Measurements from ENCODE around the gene GATA1.

Gene GATA1

DNA sequence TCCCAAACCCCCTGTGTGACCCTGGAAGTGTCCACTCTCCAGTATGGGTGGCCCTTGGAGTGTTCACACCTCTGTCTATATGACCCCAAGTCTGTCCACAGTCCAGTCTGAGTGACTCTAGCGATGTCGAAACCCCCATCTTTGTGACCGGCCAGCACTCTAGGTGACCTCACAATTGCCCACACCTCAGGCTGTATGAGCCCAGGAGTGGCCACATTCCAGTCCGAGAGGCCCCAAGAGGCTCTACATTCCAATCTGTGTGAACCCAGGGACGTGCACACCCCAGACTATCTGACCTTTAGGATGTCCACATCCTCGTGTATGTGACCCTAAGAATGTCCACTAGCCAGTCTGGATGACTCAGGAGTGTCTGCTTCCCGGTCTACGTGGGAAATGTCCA lies 32.2 kb upstream of the GATA1 start:
- H3K9ac ChIP-seq (ENCODE audit: low read depth, low read length) = no peak overlapping the region

DNA sequence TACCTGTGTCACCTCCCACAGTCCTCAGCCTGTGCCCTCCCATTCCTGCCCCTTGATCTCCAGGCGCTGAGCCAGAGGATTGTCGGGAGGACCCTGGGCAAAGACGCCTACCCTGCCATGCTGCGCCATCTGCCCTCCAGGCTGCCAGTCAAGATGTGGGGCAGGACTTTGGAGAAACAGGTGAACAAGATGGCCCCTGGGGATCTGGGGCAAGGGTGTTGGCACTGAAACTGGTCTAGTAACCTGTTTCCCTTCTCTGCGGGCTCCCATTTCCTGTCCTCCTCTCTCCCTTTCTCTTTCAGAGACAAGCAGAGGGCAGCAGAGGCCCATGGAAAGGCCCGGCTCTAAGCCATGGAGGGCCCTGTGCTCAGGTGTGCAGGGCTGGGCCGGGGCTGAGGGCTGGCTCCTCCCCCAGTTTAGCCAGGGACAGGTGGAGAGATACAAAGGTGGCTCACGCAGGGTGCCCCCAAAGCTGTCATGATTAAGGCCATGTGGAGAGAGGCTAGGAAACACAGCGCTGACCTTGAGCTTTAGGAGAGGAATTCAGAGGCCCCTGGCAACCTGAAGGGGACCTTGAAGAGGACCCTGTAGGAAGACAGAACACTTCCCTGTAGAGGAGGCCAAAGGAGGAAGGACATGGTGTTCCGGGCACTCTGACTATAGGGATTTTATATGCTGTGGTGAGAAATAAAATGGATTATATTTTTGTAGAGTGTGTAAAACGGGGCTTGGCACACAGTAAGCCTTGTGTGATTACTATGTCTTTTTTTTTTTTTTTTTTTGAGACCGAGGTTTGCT lies 24.5 kb upstream of the GATA1 start, which contains the start of gene GLOD5:
GLOD5 (plus strand) TSS at position 74 of the 798 bp plus-strand sequence; CDS start at position 118, 44 bp downstream.
- no peak within 1 kb of the TSS for H3K9ac ChIP-seq (ENCODE audit: low read depth, low read length)
- peaks cover 34% of the 10 kb centered on the region for H3K9me3 ChIP-seq (ENCODE audit: control insufficient read depth, insufficient read depth, low read length)
- H3K36me3 ChIP-seq (ENCODE audit: control insufficient read depth, insufficient read depth, low read length) = no peaks in the 10 kb centered on the region
- no peaks in the 10 kb centered on the region for H3K27me3 ChIP-seq (ENCODE audit: control insufficient read depth, insufficient read depth, low read length)
- H3K4me1 ChIP-seq (ENCODE audit: control insufficient read depth, insufficient read depth, low read length) = no peaks in the 10 kb centered on the region
- H3K27ac ChIP-seq (ENCODE audit: low read depth, low read length) = no peak within 1 kb of the TSS
- no peak within 1 kb of the TSS for H3K4me3 ChIP-seq (ENCODE audit: low read depth, low read length)

More for the DNA sequence above, 32.2 kb upstream of the GATA1 start:
- Histone ChIP-seq H3K9me3 (ENCODE audit: control insufficient read depth, insufficient read depth, low read length) (peaks cover 42% of the 10 kb centered on the region), H3K4me1 (ENCODE audit: control insufficient read depth, insufficient read depth, low read length) (no peaks in the 10 kb centered on the region), H3K27ac (ENCODE audit: low read depth, low read length) (no peak overlapping the region), H3K27me3 (ENCODE audit: control insufficient read depth, insufficient read depth, low read length) (no peaks in the 10 kb centered on the region), H3K36me3 (ENCODE audit: control insufficient read depth, insufficient read depth, low read length) (no peaks in the 10 kb centered on the region), H3K4me3 (ENCODE audit: low read depth, low read length) (no peak overlapping the region)

DNA sequence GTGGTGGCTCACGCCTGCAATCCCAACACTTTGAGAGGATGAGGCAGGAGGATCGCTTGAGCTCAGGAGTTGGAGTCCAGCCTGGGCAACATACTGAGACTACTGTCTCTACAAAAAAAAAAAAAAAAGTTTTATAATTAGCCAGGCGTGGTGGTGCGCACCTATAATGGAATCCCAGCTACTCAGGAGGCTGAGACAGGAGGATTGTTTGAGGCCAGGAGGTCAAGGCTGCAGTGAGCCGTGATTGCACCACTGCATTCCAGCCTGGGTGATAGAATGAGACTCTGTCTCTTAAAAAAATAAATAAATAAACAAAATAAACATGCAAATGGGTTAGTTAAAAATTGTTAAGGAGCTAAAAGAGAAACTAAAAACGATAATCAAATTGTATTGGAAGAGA lies 17.2 kb upstream of the GATA1 start:
- Histone ChIP-seq H3K9ac (ENCODE audit: low read depth, low read length) (no peak overlapping the region), H3K4me1 (ENCODE audit: control insufficient read depth, insufficient read depth, low read length) (no peaks in the 10 kb centered on the region), H3K27ac (ENCODE audit: low read depth, low read length) (no peak overlapping the region), H3K9me3 (ENCODE audit: control insufficient read depth, insufficient read depth, low read length) (peaks cover 14% of the 10 kb centered on the region), H3K4me3 (ENCODE audit: low read depth, low read length) (no peak overlapping the region), H3K27me3 (ENCODE audit: control insufficient read depth, insufficient read depth, low read length) (no peaks in the 10 kb centered on the region), H3K36me3 (ENCODE audit: control insufficient read depth, insufficient read depth, low read length) (no peaks in the 10 kb centered on the region)

DNA sequence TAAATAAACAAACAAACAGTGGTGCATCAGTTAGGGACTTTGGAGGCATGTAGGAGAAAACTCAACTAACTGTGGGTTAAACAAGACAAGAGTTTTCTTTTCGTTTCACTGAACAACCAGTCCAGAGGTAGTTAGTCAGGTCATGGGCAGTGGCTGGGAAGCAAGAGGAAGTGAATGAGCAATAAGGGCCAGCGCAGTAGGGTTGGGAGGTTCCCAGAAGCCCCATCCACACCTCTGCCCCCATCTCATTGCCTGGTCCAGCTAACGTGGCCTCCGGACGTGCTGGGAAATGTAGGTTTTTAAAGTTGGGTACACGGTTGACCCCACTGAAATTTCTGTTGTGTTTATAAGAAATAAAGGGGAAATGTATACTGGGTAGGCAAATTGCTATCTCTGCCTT lies 16.1 kb upstream of the GATA1 start:
- Histone ChIP-seq H3K27ac (ENCODE audit: low read depth, low read length) (no peak overlapping the region), H3K4me3 (ENCODE audit: low read depth, low read length) (no peak overlapping the region), H3K9me3 (ENCODE audit: control insufficient read depth, insufficient read depth, low read length) (peaks cover 12% of the 10 kb centered on the region), H3K27me3 (ENCODE audit: control insufficient read depth, insufficient read depth, low read length) (no peaks in the 10 kb centered on the region), H3K4me1 (ENCODE audit: control insufficient read depth, insufficient read depth, low read length) (no peaks in the 10 kb centered on the region), H3K36me3 (ENCODE audit: control insufficient read depth, insufficient read depth, low read length) (no peaks in the 10 kb centered on the region), H3K9ac (ENCODE audit: low read depth, low read length) (no peak overlapping the region)

DNA sequence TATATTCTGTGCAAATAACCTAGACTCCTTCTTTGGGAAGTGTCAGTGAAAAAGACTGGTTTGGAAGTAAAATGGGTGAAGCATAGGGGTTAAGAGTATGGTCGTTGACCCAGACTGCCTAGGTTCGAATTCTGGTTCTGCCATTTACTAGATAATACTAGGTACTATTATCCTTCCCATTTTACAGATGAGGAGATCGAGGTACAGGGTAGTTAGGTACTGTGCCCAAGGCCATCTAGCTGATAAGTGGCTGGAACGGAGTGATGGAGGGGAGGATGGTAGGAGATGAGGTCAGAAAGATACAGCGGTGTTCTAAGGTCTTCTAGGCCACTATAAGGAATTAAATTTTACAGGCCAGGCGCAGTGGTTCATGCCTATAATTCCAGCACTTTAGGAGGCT lies 13.8 kb upstream of the GATA1 start:
- peaks cover 26% of the 10 kb centered on the region for H3K9me3 ChIP-seq (ENCODE audit: control insufficient read depth, insufficient read depth, low read length)
- no peak overlapping the region for H3K27ac ChIP-seq (ENCODE audit: low read depth, low read length)
- H3K36me3 ChIP-seq (ENCODE audit: control insufficient read depth, insufficient read depth, low read length) = no peaks in the 10 kb centered on the region
- no peak overlapping the region for H3K9ac ChIP-seq (ENCODE audit: low read depth, low read length)
- H3K4me1 ChIP-seq (ENCODE audit: control insufficient read depth, insufficient read depth, low read length) = no peaks in the 10 kb centered on the region
- H3K27me3 ChIP-seq (ENCODE audit: control insufficient read depth, insufficient read depth, low read length) = no peaks in the 10 kb centered on the region
- no peak overlapping the region for H3K4me3 ChIP-seq (ENCODE audit: low read depth, low read length)

DNA sequence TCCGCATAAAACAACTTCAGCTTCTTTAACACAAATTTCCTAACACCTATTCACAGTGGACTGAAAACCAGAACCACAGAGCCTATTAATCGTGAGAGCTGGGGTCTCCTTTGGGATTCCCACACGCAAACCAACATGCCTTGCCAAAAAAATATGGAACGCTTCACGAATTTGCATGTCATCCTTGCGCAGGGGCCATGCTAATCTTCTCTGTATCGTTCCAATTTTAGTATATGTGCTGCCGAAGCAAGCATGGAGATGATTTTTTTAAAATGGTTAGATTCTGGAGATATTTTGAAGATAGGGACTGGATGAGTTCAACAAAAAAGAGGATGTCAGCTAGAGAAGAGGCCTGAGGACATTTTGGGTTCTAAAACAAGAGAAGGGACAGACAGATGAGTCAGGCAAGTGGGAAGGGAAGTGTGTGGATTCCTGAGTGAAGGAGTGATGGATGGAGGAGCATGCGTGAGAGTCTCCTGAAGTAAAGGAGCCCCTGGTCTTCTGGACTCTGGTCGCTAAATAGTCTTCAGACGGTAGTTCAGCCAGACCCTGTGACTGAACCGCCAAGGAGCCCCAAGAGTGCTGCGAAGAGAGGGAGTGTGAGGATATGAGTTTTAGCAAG lies 9.5 kb upstream of the GATA1 start:
- no peak overlapping the region for H3K27ac ChIP-seq (ENCODE audit: low read depth, low read length)
- H3K9ac ChIP-seq (ENCODE audit: low read depth, low read length) = no peak overlapping the region
- H3K4me1 ChIP-seq (ENCODE audit: control insufficient read depth, insufficient read depth, low read length) = no peaks in the 10 kb centered on the region
- no peaks in the 10 kb centered on the region for H3K27me3 ChIP-seq (ENCODE audit: control insufficient read depth, insufficient read depth, low read length)
- no peaks in the 10 kb centered on the region for H3K36me3 ChIP-seq (ENCODE audit: control insufficient read depth, insufficient read depth, low read length)
- H3K4me3 ChIP-seq (ENCODE audit: low read depth, low read length) = no peak overlapping the region
- H3K9me3 ChIP-seq (ENCODE audit: control insufficient read depth, insufficient read depth, low read length) = peaks cover 40% of the 10 kb centered on the region

DNA sequence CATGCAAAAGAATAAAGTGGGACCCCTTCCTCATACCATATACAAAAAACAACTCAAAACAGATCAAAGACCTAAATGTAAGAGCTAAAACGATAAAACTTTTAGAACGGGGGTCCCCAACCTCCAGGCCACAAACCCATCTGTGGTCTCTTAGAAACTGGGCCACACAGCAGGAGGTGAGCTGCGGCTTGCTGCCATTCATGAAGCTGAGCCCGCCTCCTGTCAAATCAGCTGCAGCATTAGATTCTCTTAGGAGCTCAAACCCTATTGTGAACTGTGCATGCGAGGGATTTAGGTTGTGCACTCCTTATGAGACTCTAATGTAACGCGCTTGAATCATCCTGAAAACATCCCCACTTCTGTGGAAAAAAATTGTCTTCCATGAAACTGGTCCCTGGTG lies 7.0 kb upstream of the GATA1 start:
- Histone ChIP-seq H3K9ac (ENCODE audit: low read depth, low read length) (no peak overlapping the region), H3K36me3 (ENCODE audit: control insufficient read depth, insufficient read depth, low read length) (no peaks in the 10 kb centered on the region), H3K27ac (ENCODE audit: low read depth, low read length) (no peak overlapping the region), H3K9me3 (ENCODE audit: control insufficient read depth, insufficient read depth, low read length) (peaks cover 40% of the 10 kb centered on the region), H3K4me1 (ENCODE audit: control insufficient read depth, insufficient read depth, low read length) (no peaks in the 10 kb centered on the region), H3K27me3 (ENCODE audit: control insufficient read depth, insufficient read depth, low read length) (no peaks in the 10 kb centered on the region), H3K4me3 (ENCODE audit: low read depth, low read length) (no peak overlapping the region)

DNA sequence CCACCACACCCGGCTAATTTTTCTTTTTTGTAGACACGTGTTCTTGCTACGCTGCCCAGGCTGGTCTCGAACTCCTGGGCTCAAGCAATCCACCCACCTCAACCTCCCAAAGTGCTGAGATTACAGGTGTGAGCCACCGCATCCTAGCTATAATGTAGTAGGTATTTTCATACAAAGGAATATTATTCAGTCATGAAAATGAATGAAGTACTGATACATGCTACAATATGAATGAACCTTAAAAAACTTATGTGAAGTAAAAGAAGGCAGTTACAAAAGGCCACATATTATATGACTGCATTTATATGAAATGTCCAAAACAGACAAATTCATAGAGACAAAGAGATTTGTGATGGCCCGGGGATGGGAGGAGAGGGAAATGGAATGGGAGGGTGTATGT lies 4.7 kb upstream of the GATA1 start:
- H3K4me3 ChIP-seq (ENCODE audit: low read depth, low read length) = no peak overlapping the region

DNA sequence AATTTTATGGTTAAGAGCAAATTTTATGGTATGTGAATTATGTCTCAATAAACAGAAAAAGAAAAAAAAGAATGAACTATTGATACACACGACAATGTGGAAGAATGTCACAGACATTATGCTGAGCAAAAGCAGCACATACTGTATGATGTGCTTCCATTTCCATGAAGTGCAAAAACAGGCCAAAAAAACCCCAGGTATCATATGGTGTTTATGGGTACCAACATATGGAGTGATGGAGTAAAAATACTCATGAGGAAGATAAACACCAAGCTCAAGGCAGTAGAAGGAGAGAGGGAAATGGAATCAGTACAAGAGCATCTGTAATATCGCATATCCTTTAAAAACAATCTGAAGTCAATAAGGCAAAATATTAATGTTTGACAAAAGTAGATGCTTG lies 4.2 kb upstream of the GATA1 start:
- H3K27me3 ChIP-seq (ENCODE audit: control insufficient read depth, insufficient read depth, low read length) = no peaks in the 10 kb centered on the region
- H3K4me1 ChIP-seq (ENCODE audit: control insufficient read depth, insufficient read depth, low read length) = no peaks in the 10 kb centered on the region
- H3K9me3 ChIP-seq (ENCODE audit: control insufficient read depth, insufficient read depth, low read length) = peaks cover 38% of the 10 kb centered on the region
- no peak overlapping the region for H3K27ac ChIP-seq (ENCODE audit: low read depth, low read length)
- H3K36me3 ChIP-seq (ENCODE audit: control insufficient read depth, insufficient read depth, low read length) = no peaks in the 10 kb centered on the region
- H3K4me3 ChIP-seq (ENCODE audit: low read depth, low read length) = no peak overlapping the region
- H3K9ac ChIP-seq (ENCODE audit: low read depth, low read length) = no peak overlapping the region

More for the DNA sequence above, 4.7 kb upstream of the GATA1 start:
- H3K27ac ChIP-seq (ENCODE audit: low read depth, low read length) = no peak overlapping the region
- H3K27me3 ChIP-seq (ENCODE audit: control insufficient read depth, insufficient read depth, low read length) = no peaks in the 10 kb centered on the region
- H3K36me3 ChIP-seq (ENCODE audit: control insufficient read depth, insufficient read depth, low read length) = no peaks in the 10 kb centered on the region
- H3K9ac ChIP-seq (ENCODE audit: low read depth, low read length) = no peak overlapping the region
- H3K9me3 ChIP-seq (ENCODE audit: control insufficient read depth, insufficient read depth, low read length) = peaks cover 37% of the 10 kb centered on the region
- no peaks in the 10 kb centered on the region for H3K4me1 ChIP-seq (ENCODE audit: control insufficient read depth, insufficient read depth, low read length)

DNA sequence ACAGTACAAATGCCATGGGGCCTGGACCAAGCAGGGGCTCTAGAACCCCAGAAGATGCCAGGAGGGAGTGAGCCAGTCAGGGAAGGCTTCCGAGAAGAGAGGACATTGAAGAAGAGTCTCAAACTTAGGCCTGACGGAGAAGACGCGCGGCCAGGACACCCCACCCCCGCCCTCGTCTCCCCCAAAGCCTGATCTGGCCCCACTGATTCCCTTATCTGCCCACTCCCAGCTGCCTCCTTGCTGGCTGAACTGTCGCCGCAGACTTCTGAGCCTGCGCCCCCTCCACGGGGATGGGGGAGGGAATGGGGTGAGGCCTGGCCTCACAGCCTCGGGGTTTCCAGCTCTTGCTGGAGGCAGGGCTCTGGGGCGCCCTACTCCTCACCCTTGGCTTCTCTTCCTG lies 3.6 kb upstream of the GATA1 start:
- Histone ChIP-seq H3K27me3 (ENCODE audit: control insufficient read depth, insufficient read depth, low read length) (no peaks in the 10 kb centered on the region), H3K4me3 (ENCODE audit: low read depth, low read length) (no peak overlapping the region), H3K36me3 (ENCODE audit: control insufficient read depth, insufficient read depth, low read length) (no peaks in the 10 kb centered on the region), H3K4me1 (ENCODE audit: control insufficient read depth, insufficient read depth, low read length) (no peaks in the 10 kb centered on the region), H3K9me3 (ENCODE audit: control insufficient read depth, insufficient read depth, low read length) (peaks cover 33% of the 10 kb centered on the region), H3K9ac (ENCODE audit: low read depth, low read length) (no peak overlapping the region), H3K27ac (ENCODE audit: low read depth, low read length) (no peak overlapping the region)

DNA sequence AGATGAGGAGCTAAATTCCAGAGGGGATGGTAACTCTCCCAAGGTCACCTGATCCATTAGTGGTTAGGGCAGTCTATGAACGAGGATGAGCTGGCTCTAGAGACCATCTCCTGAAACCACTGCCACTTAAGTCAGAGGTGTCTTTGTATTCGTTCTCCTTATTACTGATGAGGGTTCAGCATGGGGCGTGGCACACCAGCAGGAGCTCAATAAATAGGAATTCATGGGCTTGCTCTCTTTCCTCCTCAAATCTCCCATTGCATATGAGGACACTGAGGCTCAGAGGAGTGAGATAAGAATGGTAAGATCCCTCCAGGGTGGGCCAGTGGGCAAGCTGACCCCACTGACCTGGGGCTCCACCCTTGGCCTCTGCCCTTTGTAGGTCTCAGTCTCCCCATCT lies 1.7 kb upstream of the GATA1 start:
- Histone ChIP-seq H3K4me3 (ENCODE audit: low read depth, low read length) (no peak overlapping the region), H3K9ac (ENCODE audit: low read depth, low read length) (no peak overlapping the region), H3K27me3 (ENCODE audit: control insufficient read depth, insufficient read depth, low read length) (no peaks in the 10 kb centered on the region), H3K27ac (ENCODE audit: low read depth, low read length) (no peak overlapping the region), H3K4me1 (ENCODE audit: control insufficient read depth, insufficient read depth, low read length) (no peaks in the 10 kb centered on the region), H3K9me3 (ENCODE audit: control insufficient read depth, insufficient read depth, low read length) (peaks cover 27% of the 10 kb centered on the region), H3K36me3 (ENCODE audit: control insufficient read depth, insufficient read depth, low read length) (no peaks in the 10 kb centered on the region)
